Right ventricle myocardium superior (tissue), 1 donor: ENCODE measurements around the gene FTHL17. TPM values are rescaled to one million over a fixed set of nuclear protein-coding genes. Genes with fewer than 3 reads are reported as not detected.

ENCODE experiments used
- ATAC-seq: fragments of 200-7000 bp; cut with Tn5 transposase; one replicate; pipeline ENCODE4 v1.9.1; 2020; ENCODE audit warnings: mild to moderate bottlenecking; ENCODE audit not compliant: poor library complexity
- DNase-seq: peaks from one replicate; pipeline ENCODE4 v3.0.0-alpha.2; 2020
- intact Hi-C: fragments of 100-400 bp; cut with DNase I; formaldehyde crosslinking; loops from one replicate; pipeline ENCODE4 v1.11.2; 2022
- total RNA-seq: library from RNA; stranded (reverse); fragmentation: NEBNext Ultra II Directional; extraction: Animal tissue kit (Norgen Biotek cat#: 25700); gene quantifications from one replicate; pipeline ENCODE4 v1.2.1, GENCODE V29; 2021
- donor health status: DM: no; HTN: yes; CAD: no; lungs with severe emphysema.

The FTHL17 gene
- total RNA-seq, 1 donor from 2014 or later, result not detected

DNA sequence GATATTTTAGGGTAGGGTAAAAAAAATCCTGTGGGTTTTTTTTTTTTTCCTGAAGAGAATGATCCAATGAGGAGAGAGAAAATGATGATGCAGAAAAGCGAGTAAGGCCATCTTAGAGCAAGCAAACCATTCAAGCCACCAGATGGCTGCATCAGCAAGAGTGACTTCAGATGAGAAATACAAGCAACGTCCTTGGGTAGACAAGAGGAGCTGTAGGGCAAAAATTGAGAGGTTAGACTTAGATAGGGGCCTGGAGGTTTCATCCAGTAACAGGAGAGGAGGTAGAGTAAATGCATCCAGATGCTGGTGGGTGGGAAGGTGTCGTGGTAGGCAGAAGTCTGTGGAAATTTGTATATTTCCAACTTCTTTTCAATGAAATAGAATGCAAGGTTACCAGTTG is 14.6 kb downstream of the FTHL17 start:
- no peak for DNase-seq
- no peak for ATAC-seq
- intact Hi-C loops, result no loop called here

DNA sequence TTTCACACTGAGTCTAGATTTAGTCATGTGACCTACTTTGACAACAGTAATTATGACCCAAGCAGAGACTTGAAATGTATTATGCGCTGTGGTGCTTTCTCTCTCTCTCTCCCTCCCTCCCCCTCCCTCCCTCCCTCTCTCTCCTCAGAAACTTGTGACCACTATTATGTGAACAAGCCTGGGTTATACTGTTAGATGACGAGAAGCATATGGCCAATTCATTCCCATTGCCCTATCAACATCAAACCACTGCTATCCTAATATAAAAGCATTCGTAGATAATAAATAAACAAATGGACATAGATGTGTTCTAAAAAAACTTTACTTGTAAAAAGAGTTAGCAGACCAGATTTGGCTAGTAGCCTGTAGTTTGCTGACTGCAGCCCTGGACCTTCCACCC is 18.2 kb downstream of the FTHL17 start:
- intact Hi-C loops, result no loop called here
- DNase-seq (no peak), ATAC-seq (no peak)

DNA sequence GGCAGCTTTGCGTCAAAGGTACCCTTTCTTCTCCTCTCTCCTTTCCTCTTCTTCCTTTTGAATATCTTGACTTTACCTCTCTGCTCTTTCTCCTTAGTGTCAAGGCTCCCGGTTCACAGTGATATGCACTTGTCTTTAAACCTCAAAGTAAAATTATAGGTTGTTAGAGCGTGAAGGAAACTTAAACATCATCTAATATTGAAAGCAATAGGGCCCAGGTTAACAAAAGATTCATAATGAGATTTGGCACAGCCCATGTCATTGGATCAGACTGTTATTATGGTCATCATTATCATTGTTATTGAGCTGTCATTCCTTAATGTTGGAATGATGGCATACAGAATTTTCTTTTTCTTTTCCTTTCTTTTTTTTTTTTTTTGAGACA is 32.5 kb downstream of the FTHL17 start:
- DNase-seq (no peak), ATAC-seq (no peak)
- intact Hi-C loops, result loop anchor here (5.0 kb wide), 1 partner anchor 618 kb away; no protein-coding TSS in a partner anchor

DNA sequence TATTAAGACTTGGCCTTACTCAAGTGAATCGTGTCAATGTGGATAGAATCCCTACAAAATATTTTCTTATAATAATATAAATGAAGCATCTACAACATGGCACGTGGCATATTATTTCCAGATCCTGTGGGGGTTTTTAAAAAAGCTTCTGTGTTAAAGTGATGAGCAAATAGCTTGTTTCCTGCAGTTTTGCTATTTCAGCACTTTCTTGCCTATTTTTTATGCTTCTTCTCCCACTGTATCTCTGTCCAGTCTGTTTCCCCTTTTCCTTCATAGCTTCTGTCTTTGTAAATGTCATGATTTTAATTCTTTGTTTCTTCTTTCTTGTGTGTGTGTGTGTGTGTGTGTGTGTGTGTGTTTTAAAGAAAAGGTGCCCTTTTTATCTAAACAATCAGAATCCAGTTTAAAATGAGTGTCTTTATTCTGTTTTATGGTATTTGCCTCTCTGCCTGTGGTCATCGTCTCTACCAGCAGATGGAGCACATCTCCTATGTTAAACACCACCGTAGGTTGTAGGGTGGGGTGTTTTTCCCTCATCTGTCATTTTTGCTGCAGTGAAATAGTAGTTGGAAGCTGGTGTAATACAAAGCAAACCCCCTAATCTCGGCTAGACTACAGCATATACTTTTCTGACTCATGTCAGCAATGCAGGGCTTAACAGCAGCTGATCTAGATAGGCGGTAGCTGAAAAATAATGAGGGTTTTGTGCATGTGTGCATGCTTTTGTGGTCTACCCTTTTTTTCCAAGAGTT is 33.1 kb downstream of the FTHL17 start:
- peak; percentile 83 for ATAC-seq
- intact Hi-C loops, result loop anchor here (5.0 kb wide), 1 partner anchor 619 kb away; no protein-coding TSS in a partner anchor
- DNase-seq, result no peak

DNA sequence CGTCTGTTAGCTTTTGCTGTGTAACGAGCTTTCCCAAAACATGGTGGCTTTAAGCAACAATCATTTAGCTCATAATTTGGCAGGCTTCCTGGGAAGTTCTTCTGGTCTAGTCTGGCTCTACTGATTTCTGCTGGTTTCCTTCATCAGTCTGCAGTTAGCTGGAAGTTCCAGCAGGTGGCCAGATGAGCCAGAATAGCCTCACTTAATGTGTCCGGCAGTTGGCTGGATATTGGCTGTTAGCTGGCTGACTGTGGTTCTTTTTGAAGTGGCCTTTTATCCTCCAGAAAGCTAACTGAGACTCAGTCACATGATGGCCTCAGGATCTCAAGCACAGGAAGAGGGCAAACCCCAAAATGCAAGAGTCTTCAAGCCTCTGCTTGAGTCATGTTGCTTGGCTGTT is 34.9 kb downstream of the FTHL17 start:
- intact Hi-C loops, result loop anchor here (5.0 kb wide), 1 partner anchor 620 kb away; no protein-coding TSS in a partner anchor
- DNase-seq, result peak; percentile 34

DNA sequence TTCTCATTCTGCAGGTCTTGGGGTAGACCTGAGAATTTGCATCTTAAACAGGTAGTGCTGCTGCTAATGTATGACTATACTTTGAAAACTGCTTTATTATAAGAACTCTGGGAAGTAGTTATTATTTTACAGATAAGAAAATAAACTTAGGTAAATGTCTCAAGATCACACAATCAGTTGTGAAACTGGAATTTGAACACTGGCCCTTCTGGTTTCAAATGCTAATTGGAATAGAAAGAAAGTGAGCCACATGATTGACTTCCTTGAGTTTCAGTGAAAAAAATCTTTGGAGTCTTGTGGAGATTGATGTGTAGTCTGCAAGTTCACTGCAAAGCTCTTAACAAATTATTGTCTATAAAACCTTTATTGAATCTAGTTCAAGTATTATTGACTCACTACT is 44.5 kb downstream of the FTHL17 start:
- no peak for ATAC-seq
- no peak for DNase-seq
- intact Hi-C loops, result no loop called here

More for the DNA sequence above, 34.9 kb downstream of the FTHL17 start:
- ATAC-seq, result peak; percentile 73

DNA sequence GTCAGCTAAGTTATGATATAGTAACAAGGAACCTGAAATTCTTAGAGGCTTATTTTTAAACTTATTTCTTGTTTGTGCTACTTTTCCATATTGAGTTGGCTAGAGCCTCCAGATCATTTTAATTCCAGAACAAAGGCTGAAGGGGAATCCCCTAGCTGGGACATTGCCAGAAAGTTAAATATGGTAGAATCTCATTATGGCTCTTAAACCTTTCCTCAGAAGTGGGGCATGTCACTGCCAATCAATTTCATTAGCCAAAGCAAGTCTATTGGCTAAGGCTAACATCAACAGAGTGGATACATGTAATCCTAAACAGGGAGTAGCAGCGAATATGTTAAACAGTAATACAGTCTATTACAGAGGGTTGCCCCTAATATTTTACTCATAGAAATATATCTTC is 47.0 kb downstream of the FTHL17 start:
- intact Hi-C loops, result no loop called here
- ATAC-seq (no peak), DNase-seq (no peak)

DNA sequence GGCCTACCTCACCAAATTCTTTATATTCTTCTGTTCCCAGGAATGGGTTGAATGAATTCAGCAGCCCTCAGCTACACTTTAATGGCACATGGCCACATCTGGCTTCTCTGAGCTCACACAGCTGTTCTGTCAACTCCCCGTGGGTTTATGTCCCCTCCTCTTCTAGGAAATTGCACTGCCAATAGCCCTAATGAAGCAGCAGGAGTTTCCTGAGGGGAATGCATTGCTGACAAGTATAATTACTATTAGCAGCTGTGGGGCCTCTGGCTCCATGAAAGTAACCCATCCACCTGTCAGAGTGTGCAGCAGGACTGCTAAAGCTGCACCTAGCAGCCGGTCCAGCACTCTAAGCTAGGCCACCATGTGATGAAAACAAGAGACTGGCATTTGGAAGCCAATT is 50.3 kb downstream of the FTHL17 start:
- ATAC-seq, result peak; percentile 82
- peak; percentile 46 for DNase-seq
- intact Hi-C loops, result no loop called here

Other genes with a start within 250 kb of the FTHL17 start
- gene TAB3, start 182.8 kb downstream of the FTHL17 start, total RNA-seq, result 12.3 TPM